ENCODE data around the gene SLC25A39.

SLC25A39 gene

GRCh38 chr17:44272321-44272951 is 52.2 kb downstream of the SLC25A39 start:
- DNase-seq: no peak

All from COR-L47 (cell line).